GM19043 (cell line): ENCODE data around the gene CORO1A.
"Not testable (repeated sequence)": the region's sequence is repeated elsewhere in the genome, so short reads cannot be mapped to it uniquely, and the experiment has no call there.

Source experiments
- ATAC-seq: cut with Tn5 transposase; IDR thresholded peaks from one replicate; pipeline ENCODE4 v1.9.1; 2021; ENCODE audit warnings: low read depth; ENCODE audit not compliant: unreplicated experiment

Gene CORO1A

DNA sequence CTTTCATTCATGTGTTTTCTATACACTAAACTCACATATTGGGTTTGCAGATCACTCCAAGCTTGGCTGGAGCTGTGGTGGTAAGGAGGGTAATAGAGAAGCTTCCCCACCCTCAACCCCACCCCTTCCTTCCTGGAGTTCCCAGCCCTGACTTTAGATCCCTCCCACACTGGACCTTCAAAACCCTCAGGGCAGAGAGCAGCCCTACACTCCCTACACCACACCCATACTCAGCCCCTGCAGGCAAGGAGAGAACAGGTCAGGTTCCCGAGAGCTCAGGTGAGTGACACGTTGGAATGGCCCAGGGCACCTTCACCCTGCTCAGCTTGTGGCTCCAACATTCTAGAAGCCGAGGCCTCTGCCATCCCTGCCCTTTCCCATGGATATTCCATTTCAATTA is 15.6 kb downstream of the CORO1A start, which contains the start of gene SULT1A3:
Gene SULT1A3 (plus strand): TSS at position 207 of the 400 bp plus-strand sequence. CDS start 1,474 bp downstream, outside the sequence.
- not testable (repeated sequence) for ATAC-seq

DNA sequence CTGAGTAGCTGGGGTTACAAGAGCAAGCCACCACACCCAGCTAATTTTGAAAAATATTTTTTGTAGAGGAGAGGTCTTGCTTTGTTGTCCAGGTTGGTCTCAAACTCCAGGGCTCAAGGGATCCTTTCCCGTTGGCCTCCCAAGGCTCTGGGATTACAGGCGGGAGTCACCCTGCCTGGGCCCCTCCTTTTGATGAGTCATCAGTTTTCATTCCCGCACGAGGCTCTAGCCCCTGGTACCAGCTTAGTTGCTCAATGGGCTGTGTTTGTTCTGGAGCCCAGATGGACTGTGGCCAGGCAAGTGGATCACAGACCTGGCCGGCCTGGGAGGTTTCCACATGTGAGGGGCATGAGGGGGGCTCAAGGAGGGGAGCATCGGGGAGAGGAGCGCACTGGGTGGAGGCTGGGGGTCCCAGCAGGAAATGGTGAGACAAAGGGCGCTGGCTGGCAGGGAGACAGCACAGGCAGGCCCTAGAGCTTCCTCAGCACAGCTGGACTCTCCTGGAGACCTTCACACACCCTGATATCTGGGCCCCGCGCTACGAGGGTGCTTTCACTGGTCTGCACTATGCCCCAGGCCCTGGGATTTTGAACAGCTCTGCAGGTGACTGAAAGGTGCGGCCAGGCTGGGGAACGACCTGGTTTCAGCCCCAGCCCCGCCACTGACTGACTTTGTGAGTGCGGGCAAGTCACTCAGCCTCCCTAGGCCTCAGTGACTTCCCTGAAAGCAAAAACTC is 16.4 kb downstream of the CORO1A start:
- ATAC-seq, result not testable (repeated sequence)

DNA sequence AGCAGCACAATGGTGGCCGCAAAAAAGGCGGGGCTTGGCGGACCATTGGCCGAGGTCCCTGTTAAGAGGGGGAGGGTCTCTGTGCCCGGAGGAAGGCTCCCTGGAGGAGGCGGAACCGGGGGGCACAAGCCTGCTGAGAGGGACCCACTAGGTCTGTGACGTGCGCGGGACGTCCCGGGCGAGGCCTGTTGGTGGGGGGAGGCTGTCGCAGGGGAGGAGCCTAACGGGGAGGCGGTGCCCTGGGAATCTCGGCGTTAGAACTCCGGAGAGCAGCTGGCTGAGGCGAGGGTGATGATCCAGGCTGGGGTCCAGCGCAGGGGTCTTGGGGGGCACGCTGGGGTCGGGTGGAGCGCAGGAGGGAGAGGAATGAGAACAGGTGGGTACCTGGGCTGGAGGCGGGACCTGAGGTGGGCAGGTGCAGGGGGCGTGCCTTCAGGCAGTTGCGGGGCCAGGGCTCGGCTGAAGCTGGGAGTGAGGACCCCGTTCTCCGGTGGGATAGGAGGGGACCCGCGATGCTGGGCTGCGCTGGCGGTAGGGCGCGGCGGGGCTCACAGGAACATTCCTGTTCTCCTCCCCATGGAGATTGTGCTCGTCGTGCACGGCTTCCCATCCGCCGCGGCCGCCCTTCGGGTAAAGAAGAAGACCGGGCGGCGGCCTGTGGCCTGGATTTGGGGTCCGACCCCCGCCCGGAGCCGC is 22.3 kb downstream of the CORO1A start:
- ATAC-seq, result not testable (repeated sequence)

DNA sequence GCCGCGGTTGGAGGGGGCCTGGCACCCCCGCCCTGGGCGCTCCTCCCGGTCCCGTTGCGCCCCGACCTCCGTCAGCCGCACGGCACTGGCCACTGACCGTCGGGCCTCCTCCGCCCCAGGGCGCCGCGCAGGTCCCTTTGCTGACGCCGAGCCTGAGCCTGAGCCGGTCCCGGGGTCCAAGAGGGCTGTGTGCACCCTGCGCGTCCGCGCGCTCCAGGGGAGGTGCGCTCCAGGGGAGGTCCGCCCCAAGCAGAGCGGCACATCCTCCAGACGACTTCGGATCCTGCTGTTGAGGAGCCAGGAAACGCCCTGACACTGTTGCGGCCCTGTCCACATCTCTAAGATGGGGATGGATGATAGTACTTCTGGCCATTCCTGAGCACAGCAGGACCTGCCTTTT is 22.9 kb downstream of the CORO1A start:
- ATAC-seq, result not testable (repeated sequence)

GRCh38 chr16:30207063-30207704 is 23.8 kb downstream of the CORO1A start:
- ATAC-seq, result not testable (repeated sequence)

GRCh38 chr16:30209032-30209431 is 25.6 kb downstream of the CORO1A start:
- not testable (repeated sequence) for ATAC-seq

DNA sequence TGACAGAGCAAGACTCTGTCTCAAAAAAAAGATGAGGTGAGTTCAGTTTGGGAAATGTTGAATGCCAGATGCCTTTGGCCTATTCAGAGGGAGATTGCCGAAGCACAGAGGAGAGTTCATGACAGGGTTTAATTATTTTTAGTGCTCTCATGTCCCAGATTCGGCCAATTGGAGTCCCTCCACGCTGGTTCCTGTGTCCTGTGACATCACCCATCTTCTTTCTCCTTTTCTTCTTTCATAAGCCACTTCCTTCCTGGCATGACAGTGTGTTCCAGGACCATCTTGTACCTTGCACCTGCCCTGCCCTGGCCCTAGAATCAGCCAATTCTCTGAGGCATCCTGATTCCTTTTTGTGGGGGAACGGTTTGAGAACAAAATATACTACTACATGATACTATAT is 28.0 kb downstream of the CORO1A start:
- not testable (repeated sequence) for ATAC-seq

GRCh38 chr16:30217082-30217481 is 33.7 kb downstream of the CORO1A start:
- not testable (repeated sequence) for ATAC-seq
